ENCODE measurements around the gene PRDM16.

PRDM16 gene

DNA sequence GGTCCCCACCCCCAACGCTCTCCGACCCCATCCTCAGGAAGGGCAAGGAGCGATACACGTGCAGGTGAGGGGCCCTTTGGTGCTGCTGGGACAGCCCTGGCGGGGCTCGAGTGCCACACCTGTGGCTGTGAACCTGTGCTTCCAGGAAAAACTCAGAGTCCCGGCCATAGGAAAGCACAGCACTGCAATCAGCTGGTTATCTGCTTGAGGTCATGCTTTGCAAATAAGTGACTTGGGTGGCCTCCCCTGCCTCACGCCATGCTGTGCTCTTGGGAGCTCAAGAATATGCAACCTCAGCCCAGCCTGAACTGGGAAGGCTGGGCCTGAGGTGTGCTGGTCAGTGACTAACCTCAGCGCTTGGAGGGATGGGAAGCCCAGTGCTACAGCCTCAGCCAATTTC, 348.9 kb downstream of the PRDM16 start:
- no peak overlapping the region for H3K4me3 ChIP-seq (ENCODE audit: low read depth, low read length, poor library complexity, severe bottlenecking)
- H3K9me2 ChIP-seq (ENCODE audit: low read depth, low read length) = no peaks in the 10 kb centered on the region
- H3K27ac ChIP-seq (ENCODE audit: low read depth, low read length, poor library complexity, severe bottlenecking) = no peak overlapping the region
- 0 out of 2 replicates have a peak, but pooled peaks cover 5% of the 10 kb centered on the region for H3K27me3 ChIP-seq (ENCODE audit: insufficient read depth, low read length)
- no peaks in the 10 kb centered on the region for H3K79me2 ChIP-seq (ENCODE audit: insufficient read depth, low read length)
- H3F3A ChIP-seq (ENCODE audit: insufficient read depth, low read length) = no peaks in the 10 kb centered on the region
- H4K20me1 ChIP-seq (ENCODE audit: insufficient read depth, low read length) = no peaks in the 10 kb centered on the region
- no peaks in the 10 kb centered on the region for H3K4me1 ChIP-seq (ENCODE audit: insufficient read depth, low read length, severe bottlenecking)
- peaks cover 4% of the 10 kb centered on the region; the same call in 1 of the 2 replicates for H3K9me3 ChIP-seq (ENCODE audit: low read length)
- TF ChIP-seq CTCF (IDR thresholded peaks at IDR 0.05; ENCODE audit: low read length) (no peak), EZH2 (IDR thresholded peaks at IDR 0.05; ENCODE audit: borderline replicate concordance, low read length) (no peak)
- no peak overlapping the region for H3K4me2 ChIP-seq (ENCODE audit: low read length)
- H3K9ac ChIP-seq (ENCODE audit: low read length) = no peak overlapping the region
- H3K36me3 ChIP-seq (ENCODE audit: insufficient read depth, low read length) = no peaks in the 10 kb centered on the region
- H2AFZ ChIP-seq (ENCODE audit: low read length) = no peak overlapping the region

DNA sequence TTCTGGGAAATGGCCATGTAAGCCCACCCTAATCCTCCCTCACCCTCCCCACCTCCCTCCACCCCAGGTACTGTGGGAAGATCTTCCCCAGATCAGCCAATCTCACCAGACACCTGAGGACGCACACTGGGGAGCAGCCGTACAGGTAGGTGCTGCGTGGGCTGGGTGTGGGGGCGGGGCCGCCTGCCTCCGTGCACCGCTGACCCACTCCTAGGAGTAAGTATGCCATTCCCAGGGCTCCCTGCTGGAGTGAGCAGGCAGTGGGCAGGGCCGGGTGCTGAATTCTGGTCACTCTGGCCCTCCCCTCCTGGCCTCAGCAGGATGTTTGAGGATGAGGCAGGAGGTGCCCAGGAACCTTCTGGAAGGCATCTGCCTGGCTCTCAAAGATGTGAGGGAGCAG, 349.6 kb downstream of the PRDM16 start:
- H3K9ac ChIP-seq (ENCODE audit: low read length) = no peak overlapping the region

DNA sequence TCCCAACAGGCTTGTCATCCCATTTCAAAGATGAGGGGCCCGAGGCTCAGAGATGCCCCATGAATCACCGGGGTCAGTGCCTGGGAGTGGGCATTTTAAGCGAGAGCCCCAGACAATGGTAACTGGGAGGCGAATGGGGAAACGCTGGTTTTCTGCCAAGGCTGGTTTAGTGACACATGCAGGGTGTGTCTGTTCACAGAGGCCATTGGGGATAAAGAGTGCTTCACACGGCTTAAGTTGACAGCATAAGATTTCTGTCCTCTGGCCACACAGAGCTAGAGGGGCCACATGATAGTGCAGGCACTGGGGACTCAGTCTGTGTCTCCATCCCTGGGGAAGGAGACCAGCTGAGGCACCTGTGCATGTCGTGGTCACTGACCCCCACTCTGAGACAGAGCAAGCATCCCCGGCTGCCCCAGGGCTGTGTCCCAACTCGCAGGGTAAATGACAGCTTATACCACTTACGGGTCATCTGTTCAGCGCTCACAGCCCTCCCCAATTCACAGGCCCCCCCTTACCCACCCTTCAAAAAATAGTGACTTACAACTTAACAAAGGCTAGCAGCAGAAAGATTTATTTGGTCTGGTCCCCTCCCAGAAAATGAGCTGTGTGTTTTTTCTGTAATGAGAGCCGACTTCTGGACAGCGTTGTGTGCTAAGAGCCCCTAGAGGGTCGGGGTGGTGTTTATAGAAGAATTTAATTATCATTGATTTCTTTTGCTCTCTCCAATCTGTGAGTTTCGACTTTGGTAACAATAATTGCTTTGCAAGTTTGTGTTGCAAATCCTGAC, 350.6 kb downstream of the PRDM16 start:
- Histone ChIP-seq H3K27ac (ENCODE audit: low read depth, low read length, poor library complexity, severe bottlenecking) (no peak overlapping the region), H3K4me1 (ENCODE audit: insufficient read depth, low read length, severe bottlenecking) (no peaks in the 10 kb centered on the region), H3K4me3 (ENCODE audit: low read depth, low read length, poor library complexity, severe bottlenecking) (no peak overlapping the region), H3K79me2 (ENCODE audit: insufficient read depth, low read length) (no peaks in the 10 kb centered on the region), H3K27me3 (ENCODE audit: insufficient read depth, low read length) (0 out of 2 replicates have a peak, but pooled peaks cover 5% of the 10 kb centered on the region), H3K9me2 (ENCODE audit: low read depth, low read length) (no peaks in the 10 kb centered on the region), H3K4me2 (ENCODE audit: low read length) (no peak overlapping the region), H3K9me3 (ENCODE audit: low read length) (peaks cover 4% of the 10 kb centered on the region; the same call in 1 of the 2 replicates), H2AFZ (ENCODE audit: low read length) (no peak overlapping the region), H3F3A (ENCODE audit: insufficient read depth, low read length) (no peaks in the 10 kb centered on the region), H4K20me1 (ENCODE audit: insufficient read depth, low read length) (no peaks in the 10 kb centered on the region), H3K36me3 (ENCODE audit: insufficient read depth, low read length) (no peaks in the 10 kb centered on the region), H3K9ac (ENCODE audit: low read length) (no peak overlapping the region)
- no peak for TF ChIP-seq EZH2 (IDR thresholded peaks at IDR 0.05; ENCODE audit: borderline replicate concordance, low read length)

More for the DNA sequence above, 349.6 kb downstream of the PRDM16 start:
- Histone ChIP-seq H3K4me2 (ENCODE audit: low read length) (no peak overlapping the region), H3K36me3 (ENCODE audit: insufficient read depth, low read length) (no peaks in the 10 kb centered on the region), H4K20me1 (ENCODE audit: insufficient read depth, low read length) (no peaks in the 10 kb centered on the region), H3F3A (ENCODE audit: insufficient read depth, low read length) (no peaks in the 10 kb centered on the region), H3K9me3 (ENCODE audit: low read length) (peaks cover 4% of the 10 kb centered on the region; the same call in 1 of the 2 replicates), H3K4me3 (ENCODE audit: low read depth, low read length, poor library complexity, severe bottlenecking) (no peak overlapping the region), H2AFZ (ENCODE audit: low read length) (no peak overlapping the region), H3K27ac (ENCODE audit: low read depth, low read length, poor library complexity, severe bottlenecking) (no peak overlapping the region), H3K4me1 (ENCODE audit: insufficient read depth, low read length, severe bottlenecking) (no peaks in the 10 kb centered on the region), H3K9me2 (ENCODE audit: low read depth, low read length) (no peaks in the 10 kb centered on the region), H3K27me3 (ENCODE audit: insufficient read depth, low read length) (0 out of 2 replicates have a peak, but pooled peaks cover 5% of the 10 kb centered on the region), H3K79me2 (ENCODE audit: insufficient read depth, low read length) (no peaks in the 10 kb centered on the region)
- TF ChIP-seq CTCF (IDR thresholded peaks at IDR 0.05; ENCODE audit: low read length) (no peak), EZH2 (IDR thresholded peaks at IDR 0.05; ENCODE audit: borderline replicate concordance, low read length) (no peak)

Data from OCI-LY1 (cell line).